Prostate gland (tissue), 2 donors: ENCODE data around the gene PIKFYVE. TPM values are rescaled to one million over a fixed set of nuclear protein-coding genes. Genes with fewer than 3 reads are reported as not detected.

Source experiments
- DNase-seq: peaks from one replicate; pipeline ENCODE4 v3.0.0-alpha.2; 2019; ENCODE audit warnings: low spot score
- H3K27ac ChIP-seq, 2 donors: fragments of 200-600 bp; sonication (generic); 2 replicates each; pipeline ENCODE4 v1.5.1; 2017 to 2019
- H3K27me3 ChIP-seq: fragments of 200-600 bp; sonication (generic); replicated peaks from 2 replicates; pipeline ENCODE4 v1.5.1; 2019; ENCODE audit not compliant: insufficient read depth
- H3K36me3 ChIP-seq, 2 donors: fragments of 200-600 bp; sonication (generic); 1 replicate in 1 of 2; 2 replicates in 1 of 2; pipeline versions ENCODE4 v1.5.1 to v1.8.1; 2017 to 2019
- H3K4me1 ChIP-seq: fragments of 200-600 bp; sonication (generic); replicated peaks from 2 replicates; pipeline ENCODE4 v1.5.1; 2019
- H3K4me3 ChIP-seq, 2 donors: fragments of 200-600 bp; sonication (generic); 2 replicates each; pipeline ENCODE4 v1.5.1; 2017 to 2019
- H3K9me3 ChIP-seq: fragments of 200-600 bp; sonication (generic); 2 replicates; pipeline ENCODE4 v1.5.1; 2017
- CTCF ChIP-seq, 4 experiments: fragments of 200-600 bp in 2 of 4; fragments of 450-650 bp in 2 of 4; sonication (generic) in 2 of 4; IDR thresholded peaks; 1 replicate in 3 of 4; 2 replicates in 1 of 4; pipeline ENCODE4 v1.5.1; 2016 to 2019; ENCODE audit warnings: antibody characterized with exemption in 4 of 4, mild to moderate bottlenecking in 2 of 4, moderate library complexity in 2 of 4
- POLR2A ChIP-seq: fragments of 450-650 bp; IDR thresholded peaks from one replicate; pipeline ENCODE4 v1.6.1; 2016; ENCODE audit warnings: antibody characterized with exemption, mild to moderate bottlenecking
- POLR2AphosphoS5 ChIP-seq: sonication (generic); formaldehyde crosslinking; IDR thresholded peaks from one replicate; pipeline ENCODE4 v1.6.1; 2017; ENCODE audit warnings: antibody characterized with exemption
- WGBS: methylation state at CpG from one replicate; pipeline ENCODE4 v1.1.5; 2018; 5-methylcytosine and 5-hydroxymethylcytosine counted together
- intact Hi-C: fragments of 100-400 bp; cut with DNase I; formaldehyde crosslinking; loops from one replicate; pipeline ENCODE4 v1.14.2; 2022
- total RNA-seq, 2 donors: library from RNA; depleted of rRNA; stranded (reverse); fragments of >200 nt; gene quantifications; one replicate each; pipeline ENCODE4 v1.1.0, GENCODE V29; 2016

The PIKFYVE gene
- total RNA-seq, 2 donors from 2014 or later: 26.7 to 47.1 TPM

GRCh38 chr2:208280933-208281332 lies 14.9 kb downstream of the PIKFYVE start:
- H3K4me3 ChIP-seq: no peak overlapping the region
- intact Hi-C loops: no loop called here
- DNase-seq: no peak
- H3K27ac ChIP-seq: no peak overlapping the region
- no peaks in the 10 kb centered on the region for H3K27me3 ChIP-seq
- WGBS: 87% methylated on average over 3 of the region's 3 CpGs
- peaks cover 8 to 18% of the 10 kb centered on the region in 2 donors for H3K36me3 ChIP-seq
- no peak for TF ChIP-seq POLR2AphosphoS5
- no peak for TF ChIP-seq CTCF (IDR thresholded peaks at IDR 0.05)
- no peak for TF ChIP-seq POLR2A
- no peaks in the 10 kb centered on the region for H3K4me1 ChIP-seq
- H3K9me3 ChIP-seq: no peaks in the 10 kb centered on the region

GRCh38 chr2:208285853-208286252 lies 19.8 kb downstream of the PIKFYVE start:
- Histone ChIP-seq H3K4me1 (no peaks in the 10 kb centered on the region), H3K27ac (no peak overlapping the region), H3K27me3 (no peaks in the 10 kb centered on the region), H3K9me3 (no peaks in the 10 kb centered on the region), H3K4me3 (no peak overlapping the region), H3K36me3 (peaks cover 4 to 8% of the 10 kb centered on the region in 2 donors)
- DNase-seq: no peak
- no peak for TF ChIP-seq POLR2A
- no peak for TF ChIP-seq CTCF (IDR thresholded peaks at IDR 0.05)
- TF ChIP-seq POLR2AphosphoS5: no peak
- WGBS: 84% methylated on average over 4 of the region's 4 CpGs
- intact Hi-C loops: no loop called here

GRCh38 chr2:208294482-208295024 lies 28.5 kb downstream of the PIKFYVE start:
- intact Hi-C loops: no loop called here
- Histone ChIP-seq H3K4me1 (no peaks in the 10 kb centered on the region), H3K27ac (no peak overlapping the region), H3K4me3 (no peak overlapping the region), H3K9me3 (no peaks in the 10 kb centered on the region), H3K36me3 (peaks cover 0 to 6% of the 10 kb centered on the region in 2 donors), H3K27me3 (no peaks in the 10 kb centered on the region)
- 74% methylated on average over 4 of the region's 4 CpGs for WGBS
- TF ChIP-seq POLR2AphosphoS5: no peak
- TF ChIP-seq POLR2A: no peak
- no peak for TF ChIP-seq CTCF (IDR thresholded peaks at IDR 0.05)
- no peak for DNase-seq

GRCh38 chr2:208295834-208296233 lies 29.8 kb downstream of the PIKFYVE start:
- Histone ChIP-seq H3K4me1 (no peaks in the 10 kb centered on the region), H3K27ac (no peak overlapping the region), H3K27me3 (no peaks in the 10 kb centered on the region), H3K4me3 (no peak overlapping the region), H3K36me3 (no peaks in the 10 kb centered on the region), H3K9me3 (no peaks in the 10 kb centered on the region)
- no peak for DNase-seq
- TF ChIP-seq POLR2AphosphoS5 (no peak), POLR2A (no peak), CTCF (IDR thresholded peaks at IDR 0.05) (no peak)
- intact Hi-C loops: no loop called here
- 98% methylated on average over 4 of the region's 4 CpGs for WGBS

GRCh38 chr2:208296610-208297009 lies 30.6 kb downstream of the PIKFYVE start:
- TF ChIP-seq CTCF (IDR thresholded peaks at IDR 0.05) (no peak), POLR2A (no peak), POLR2AphosphoS5 (no peak)
- Histone ChIP-seq H3K36me3 (no peaks in the 10 kb centered on the region), H3K27ac (no peak overlapping the region), H3K27me3 (no peaks in the 10 kb centered on the region), H3K9me3 (no peaks in the 10 kb centered on the region), H3K4me3 (no peak overlapping the region), H3K4me1 (no peaks in the 10 kb centered on the region)
- 93% methylated on average over 2 of the region's 2 CpGs for WGBS
- intact Hi-C loops: no loop called here
- DNase-seq: no peak
